K562 (cell line): ENCODE measurements around the gene LIN7A. TPM values are rescaled to one million over a fixed set of nuclear protein-coding genes. Genes with fewer than 3 reads are reported as not detected.

Source experiments
- ATAC-seq: fragments of 200-7000 bp; cut with Tn5 transposase; 3 replicates; pipeline ENCODE4 v1.9.1; 2020; ENCODE audit warnings: moderate library complexity
- BruUV-seq: library from RNA; stranded (reverse); fragments of 400-500 nt; replicated peaks from 2 replicates; lab custom pipeline; 2021; lab: Mats Ljungman, UMichigan
- CTCF ChIA-PET: fragments of 300-600 bp; formaldehyde crosslinking; extraction: SDS; loops from one replicate; lab custom pipeline; 2021; ENCODE audit warnings: low intra/inter-chr PET ratio; lab: Yijun Ruan, JAX
- POLR2A ChIA-PET: fragments of 300-600, 350-650 bp; sonication (Branson Sonifier 250); formaldehyde crosslinking; extraction: SDS; loops from one replicate; lab custom pipeline; 2021; ENCODE audit warnings: antibody characterized with exemption, inconsistent platforms; lab: Yijun Ruan, JAX
- DNase-seq, 4 experiments: peaks; one replicate each; pipeline versions ENCODE4 v3.0.0 to v3.0.0-alpha.2; 2011 to 2018; ENCODE audit warnings: low spot score in 3 of 4, mixed read lengths in 3 of 4; ENCODE audit errors: extremely low read depth in 1 of 4
- FAIRE-seq: peaks from 2 replicates; lab custom pipeline; 2011; peaks lifted over from hg19 to GRCh38; lab: Jason Lieb, UNC
- H2AFZ ChIP-seq: 2 replicates; pipeline ENCODE4 v1.6.0; 2011; ENCODE audit warnings: low read depth, low read length, control low read depth, inconsistent platforms
- H3K27ac ChIP-seq: fragments of 200-600 bp; 3 replicates; pipeline ENCODE4 v1.8.0; 2011; ENCODE audit warnings: low read depth, mild to moderate bottlenecking, control low read depth, inconsistent platforms, low read length, moderate library complexity, mixed read lengths; ENCODE audit errors: extremely low read depth
- H3K27me3 ChIP-seq, 2 experiments: fragments of 300-600 bp in 1 of 2; 2 replicates in 1 of 2; 3 replicates in 1 of 2; pipeline versions ENCODE4 v1.6.0 to v1.8.0; 2011; ENCODE audit warnings: inconsistent platforms in 2 of 2, low read length in 2 of 2, mild to moderate bottlenecking in 1 of 2, mixed read lengths in 1 of 2, moderate library complexity in 1 of 2; ENCODE audit not compliant: control insufficient read depth in 2 of 2, insufficient read depth in 2 of 2
- H3K36me3 ChIP-seq: fragments of 300-600 bp; 3 replicates; pipeline ENCODE4 v1.8.0; 2011; ENCODE audit warnings: mild to moderate bottlenecking, low read length, inconsistent platforms; ENCODE audit not compliant: control insufficient read depth, insufficient read depth
- H3K4me1 ChIP-seq, 2 experiments: fragments of 200-600 bp in 1 of 2; replicated peaks in 1 of 2; 2 replicates in 1 of 2; 3 replicates in 1 of 2; pipeline versions ENCODE4 v1.5.1 to v1.8.0; 2011; ENCODE audit warnings: inconsistent platforms in 2 of 2, low read length in 2 of 2, mild to moderate bottlenecking in 1 of 2, mixed read lengths in 1 of 2, moderate library complexity in 1 of 2; ENCODE audit not compliant: control insufficient read depth in 2 of 2, insufficient read depth in 2 of 2
- H3K4me2 ChIP-seq: 2 replicates; pipeline ENCODE4 v1.6.1; 2011; ENCODE audit warnings: low read length, control low read depth, inconsistent platforms, mixed read lengths; ENCODE audit not compliant: insufficient read depth
- H3K4me3 ChIP-seq: fragments of 200-600 bp; sonication (generic), shearing (Covaris generic); 2 replicates; pipeline ENCODE4 v1.5.1; 2016; ENCODE audit warnings: control low read depth, inconsistent platforms
- H3K79me2 ChIP-seq: fragments of 200-600 bp; 3 replicates; pipeline ENCODE4 v1.8.0; 2011; ENCODE audit warnings: low read length, inconsistent platforms; ENCODE audit not compliant: control insufficient read depth, insufficient read depth
- H3K9ac ChIP-seq, 2 experiments: 2 replicates each; pipeline versions ENCODE4 v1.6.0 to v1.6.1; 2011; ENCODE audit warnings: low read depth in 2 of 2, low read length in 2 of 2, control low read depth in 1 of 2, inconsistent platforms in 1 of 2, mild to moderate bottlenecking in 1 of 2, mixed read lengths in 1 of 2; ENCODE audit not compliant: insufficient read depth in 1 of 2
- H3K9me1 ChIP-seq: one replicate; pipeline ENCODE4 v1.6.0; 2011; ENCODE audit warnings: inconsistent platforms, mild to moderate bottlenecking, low read length, moderate library complexity; ENCODE audit not compliant: control insufficient read depth, insufficient read depth
- H3K9me3 ChIP-seq: replicated peaks from 2 replicates; pipeline ENCODE4 v1.5.1; 2011; ENCODE audit warnings: low read depth, low read length, inconsistent platforms; ENCODE audit not compliant: control insufficient read depth, insufficient read depth
- H4K20me1 ChIP-seq: replicated peaks from 2 replicates; pipeline ENCODE4 v1.6.1; 2011; ENCODE audit warnings: low read length, inconsistent platforms, mixed read lengths; ENCODE audit not compliant: control insufficient read depth, insufficient read depth
- CTCF ChIP-seq, 3 experiments: IDR thresholded peaks in 2 of 3; conservative IDR thresholded peaks in 1 of 3; 2 replicates each; pipeline ENCODE4 v1.5.1; 2011 to 2012; ENCODE audit warnings: low read length in 3 of 3, mild to moderate bottlenecking in 3 of 3, control low read depth in 2 of 3, improper control_type of control experiment in 1 of 3, inconsistent platforms in 1 of 3, low read depth in 1 of 3, mixed read lengths in 1 of 3, moderate library complexity in 1 of 3; ENCODE audit not compliant: insufficient read depth in 2 of 3
- RAD21 ChIP-seq, 2 experiments: fragments of 250-450 bp in 1 of 2; fragments of 450-650 bp in 1 of 2; sonication (Bioruptor Pico) in 1 of 2; formaldehyde crosslinking in 1 of 2; IDR thresholded peaks in 1 of 2; conservative IDR thresholded peaks in 1 of 2; 2 replicates each; pipeline versions ENCODE4 v1.4.0 to v1.8.0; 2020 to 2022; ENCODE audit warnings: mild to moderate bottlenecking in 2 of 2, moderate library complexity in 1 of 2
- TEAD1 ChIP-seq, 2 experiments: fragments of 450-650 bp in 1 of 2; sonication (generic) in 1 of 2; formaldehyde crosslinking; IDR thresholded peaks; 2 replicates each; pipeline versions ENCODE4 v1.4.0 to v1.8.0; 2020 to 2022; ENCODE audit warnings: mild to moderate bottlenecking in 2 of 2, missing genetic modification reagents in 1 of 2
- ZNF695 ChIP-seq: fragments of 450-650 bp; formaldehyde crosslinking; IDR thresholded peaks from 2 replicates; pipeline ENCODE4 v1.4.0; 2020; ENCODE audit warnings: mild to moderate bottlenecking, moderate library complexity
- WGBS: fragments of 100-300 bp; shearing (Covaris generic); methylation state at CpG from one replicate; pipeline ENCODE4 v1.1.6; 2016; ENCODE audit warnings: low coverage, mixed read lengths; ENCODE audit not compliant: insufficient coverage; ENCODE audit errors: missing lambda C conversion rate; 5-methylcytosine and 5-hydroxymethylcytosine counted together
- in situ Hi-C: fragments of 300-500 bp; cut with MboI; formaldehyde crosslinking; loops from 4 replicates; pipeline ENCODE4 v1.15.0; 2018; ENCODE audit warnings: inconsistent platforms, mixed read lengths
- intact Hi-C: fragments of 100-400 bp; cut with micrococcal nuclease; formaldehyde crosslinking; loops from 2 replicates; pipeline ENCODE4 v1.14.2; 2022
- polyA plus RNA-seq, 8 experiments: library from polyadenylated mRNA; depleted of rRNA in 4 of 8; stranded (reverse) in 5 of 8; unstranded in 3 of 8; fragments of >200 nt; fragmentation: Nextera tagmentation in 2 of 8; fragmentation: Illumina TruSeq in 1 of 8; extraction: Ambion mirVana in 2 of 8; extraction: Trizol in 1 of 8; gene quantifications; 2 replicates each; pipeline versions ENCODE4 v1.2.1 to v1.2.3, GENCODE V29; 2011 to 2014; ENCODE audit warnings: inconsistent platforms in 1 of 8, missing spikeins in 1 of 8
- total RNA-seq, 7 experiments: library from RNA; depleted of rRNA in 6 of 7; stranded (reverse); fragments of >200 nt in 6 of 7; fragmentation: Illumina TruSeq in 2 of 7; extraction: Trizol in 2 of 7; gene quantifications; 2 replicates each; pipeline versions ENCODE4 v1.2.1 to v1.2.3, GENCODE V29; 2011 to 2021; ENCODE audit warnings: low replicate concordance in 1 of 7

The LIN7A gene
- total and polyA plus RNA-seq, 9 of the 15 experiments (the other 6 are each of a cell fraction or from before 2014, with no cell fraction given), result not detected

DNA sequence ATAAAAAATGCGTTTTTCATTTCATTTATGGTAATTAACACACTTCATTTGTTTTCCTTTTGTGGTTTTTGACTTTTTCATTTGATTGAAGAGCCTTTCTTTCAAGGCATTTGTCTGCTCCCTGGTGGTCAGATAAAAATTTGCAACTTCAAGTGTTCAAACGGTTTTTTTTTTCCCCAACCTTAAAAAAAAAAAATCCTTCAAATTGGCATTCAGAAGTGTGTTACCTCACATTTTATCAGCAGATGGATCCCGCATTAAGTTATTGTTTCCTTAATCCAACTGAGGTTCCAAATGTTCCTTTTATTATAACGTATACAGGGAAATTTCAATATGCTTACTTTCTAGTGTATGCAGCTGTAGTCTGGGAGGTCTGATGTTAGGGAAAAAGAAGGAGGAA is 173.9 kb downstream of the LIN7A start:
- peak in 1 of 2 experiments; percentile 17; a peak in 2 of 4 replicates for TF ChIP-seq RAD21 (CRISPR knock-in tag; conservative IDR thresholded peaks at IDR 0.05 in 1 of 2, IDR thresholded peaks at IDR 0.05 in 1 of 2)
- TF ChIP-seq TEAD1 (CRISPR knock-in tag; IDR thresholded peaks at IDR 0.05), result no peak
- no peak for TF ChIP-seq ZNF695
- 0 out of 6 replicates have a peak, but pooled peaks of 1 of the 3 experiments have one; percentile 8 for TF ChIP-seq CTCF (IDR thresholded peaks at IDR 0.05 in 2 of 3, conservative IDR thresholded peaks at IDR 0.05 in 1 of 3; ENCODE audit: insufficient read depth in 2 of 3, low read depth in 1 of 3, low read length in 3 of 3)
- FAIRE-seq, result no peak
- in situ Hi-C loops, result no loop called here
- Histone ChIP-seq H3K9me3 (no peaks in the 10 kb centered on the region; the same call in 1 of the 2 replicates), H3K79me2 (no peaks in the 10 kb centered on the region), H3K9ac (no peak overlapping the region), H3K4me2 (no peak overlapping the region), H3K4me3 (no peak overlapping the region), H4K20me1 (no peaks in the 10 kb centered on the region), H3K27ac (no peak overlapping the region), H3K9me1 (no peaks in the 10 kb centered on the region), H3K36me3 (no peaks in the 10 kb centered on the region), H3K27me3 (no peaks in the 10 kb centered on the region), H3K4me1 (no peaks in the 10 kb centered on the region), H2AFZ (no peak overlapping the region)
- ATAC-seq, result no peak
- DNase-seq, result peak in 2 of 4 experiments; percentile 8 to 10
- WGBS, result 4% methylated on average over 3 of the region's 4 CpGs
- BruUV-seq, result no TSS peak
- ChIA-PET POLR2A (no interaction called here), CTCF (interaction anchor here (0.6 to 0.8 kb wide), 2 partner anchors 352 to 1208 kb away, joined by 3 read pairs; no protein-coding TSS in a partner anchor)
- intact Hi-C loops, result no loop called here
